GM10847 (cell line): Measurements from ENCODE around the gene ACP5.

Experiments
- POLR2A ChIP-seq: IDR thresholded peaks from 2 replicates; pipeline ENCODE4 v1.6.1; 2011; ENCODE audit not compliant: insufficient read length; ENCODE audit errors: extremely low read depth

Gene ACP5

DNA sequence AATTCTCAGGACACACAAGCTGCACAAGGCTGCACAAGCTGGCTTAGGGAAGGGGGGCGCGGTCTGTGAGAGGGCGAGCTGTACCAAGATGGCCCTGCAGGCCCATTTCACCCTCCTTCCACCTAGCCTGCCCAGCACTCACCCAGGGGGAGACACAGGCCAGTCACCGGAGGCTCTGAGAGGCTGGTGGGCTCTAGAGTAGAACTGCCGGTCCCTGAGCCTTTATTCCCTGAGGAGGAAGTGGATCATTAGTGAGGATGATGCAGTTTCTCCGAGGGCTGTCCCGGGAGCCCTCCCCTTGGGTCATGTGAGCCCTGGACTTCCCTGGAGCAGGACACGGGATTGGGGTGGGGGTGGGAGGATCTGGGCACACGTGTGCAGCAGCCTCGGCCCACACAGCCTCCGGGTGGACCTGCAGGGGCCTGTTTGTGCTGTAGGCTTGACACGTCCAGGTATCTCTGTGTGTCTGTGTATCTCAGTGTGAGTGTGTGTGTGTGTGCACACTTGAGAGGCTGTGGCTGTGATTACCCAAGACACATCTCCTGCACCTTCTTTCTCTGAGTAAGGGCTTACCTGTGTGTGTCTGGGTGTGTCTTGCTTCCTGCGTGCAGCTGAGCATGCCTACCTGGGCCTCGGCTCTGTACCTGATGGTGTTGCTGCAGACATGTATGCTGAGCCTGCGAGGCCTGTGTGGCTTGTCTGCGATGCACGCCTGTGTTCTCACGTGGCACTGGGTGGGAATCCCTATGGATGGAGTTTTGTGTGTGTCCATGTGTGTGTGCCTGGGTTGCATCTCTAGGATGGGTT is at the start of gene ACP5:
Gene ACP5 (minus strand): TSS at position 195 of the 807 bp plus-strand sequence. CDS start 328 bp downstream, outside the sequence.
- no peak for TF ChIP-seq POLR2A

DNA sequence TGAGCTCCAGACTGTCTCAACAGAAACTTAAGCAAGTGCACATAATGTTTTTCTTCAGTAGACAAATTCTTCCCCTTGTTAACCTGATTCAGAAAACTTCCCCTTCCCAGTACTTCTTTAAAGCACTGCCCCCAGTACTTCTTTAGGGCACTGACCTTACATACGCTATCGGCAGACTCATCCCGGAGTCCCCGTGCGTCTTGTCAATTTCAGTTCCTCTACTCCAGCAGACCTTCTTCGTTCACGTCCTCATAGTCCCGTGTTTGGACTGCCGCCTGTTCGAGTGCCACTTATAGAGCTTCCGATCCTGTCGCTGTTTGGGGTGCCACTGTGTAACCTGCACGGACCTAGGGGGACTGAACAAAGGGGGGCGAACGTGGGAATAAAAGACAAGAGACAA is 48.8 kb upstream of the ACP5 start:
- no peak for TF ChIP-seq POLR2A

DNA sequence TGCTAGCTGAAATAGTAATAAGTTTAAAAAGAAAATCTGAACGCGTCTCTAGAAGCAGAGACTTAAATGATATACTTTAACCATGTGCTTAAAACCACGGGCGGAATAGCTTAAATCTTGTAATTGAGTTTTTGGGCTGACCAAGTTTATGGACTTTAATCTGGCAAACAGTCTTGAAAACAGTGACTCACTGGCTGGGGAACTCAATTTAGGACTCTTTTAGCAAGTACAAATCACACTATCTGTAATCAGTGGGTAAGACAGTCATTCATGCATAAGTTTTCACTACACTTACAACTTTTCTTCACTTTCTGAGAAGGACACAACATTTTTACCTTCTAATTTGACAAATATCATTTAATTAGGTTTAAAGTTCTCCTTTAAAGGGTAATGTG is 46.6 kb upstream of the ACP5 start:
- TF ChIP-seq POLR2A, result no peak

DNA sequence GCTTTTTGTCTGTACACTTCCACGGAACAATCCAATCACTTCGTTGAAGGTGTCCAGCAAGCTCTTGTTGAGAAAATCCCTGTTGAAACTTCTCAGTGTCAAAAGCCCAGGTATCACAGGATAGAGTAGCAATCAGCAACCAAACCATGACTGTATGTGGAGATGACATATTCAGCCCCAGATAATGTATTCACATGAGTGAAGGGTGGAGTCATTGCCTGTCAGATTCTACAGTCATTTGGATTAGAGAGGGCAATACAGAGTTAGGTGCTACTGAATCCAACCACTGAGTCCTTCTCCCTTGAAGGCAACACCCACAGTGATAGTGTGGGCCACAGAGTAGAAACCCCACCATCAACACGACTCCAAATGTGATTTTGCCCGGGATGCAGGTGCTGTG is 43.1 kb upstream of the ACP5 start:
- TF ChIP-seq POLR2A, result no peak

DNA sequence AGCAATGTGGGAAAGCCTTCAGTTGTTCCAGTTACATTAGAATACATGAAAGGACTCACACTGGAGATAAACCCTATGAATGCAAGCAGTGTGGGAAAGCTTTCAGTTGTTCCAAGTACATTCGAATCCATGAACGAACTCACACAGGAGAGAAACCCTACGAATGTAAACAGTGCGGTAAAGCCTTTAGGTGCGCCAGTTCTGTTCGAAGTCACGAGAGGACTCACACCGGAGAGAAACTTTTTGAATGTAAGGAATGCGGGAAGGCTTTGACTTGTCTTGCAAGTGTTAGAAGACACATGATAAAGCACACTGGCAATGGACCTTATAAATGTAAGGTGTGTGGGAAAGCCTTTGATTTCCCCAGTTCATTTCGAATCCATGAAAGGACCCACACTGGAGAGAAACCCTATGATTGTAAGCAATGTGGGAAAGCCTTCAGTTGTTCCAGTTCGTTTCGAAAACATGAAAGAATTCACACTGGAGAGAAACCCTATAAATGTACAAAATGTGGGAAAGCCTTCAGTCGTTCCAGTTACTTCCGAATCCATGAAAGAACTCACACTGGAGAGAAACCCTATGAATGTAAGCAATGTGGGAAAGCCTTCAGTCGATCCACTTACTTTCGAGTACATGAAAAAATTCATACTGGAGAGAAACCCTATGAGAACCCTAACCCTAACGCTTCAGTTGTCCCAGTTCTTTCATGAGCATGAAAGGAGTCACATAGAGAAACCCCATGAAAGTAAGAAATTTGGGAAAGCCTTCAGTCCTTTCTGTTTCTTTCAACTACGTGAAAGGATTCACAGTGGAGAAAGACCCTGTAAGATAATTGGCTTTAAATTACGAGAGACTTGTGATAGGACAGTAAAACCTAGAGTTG is 40.0 kb upstream of the ACP5 start:
- no peak for TF ChIP-seq POLR2A

DNA sequence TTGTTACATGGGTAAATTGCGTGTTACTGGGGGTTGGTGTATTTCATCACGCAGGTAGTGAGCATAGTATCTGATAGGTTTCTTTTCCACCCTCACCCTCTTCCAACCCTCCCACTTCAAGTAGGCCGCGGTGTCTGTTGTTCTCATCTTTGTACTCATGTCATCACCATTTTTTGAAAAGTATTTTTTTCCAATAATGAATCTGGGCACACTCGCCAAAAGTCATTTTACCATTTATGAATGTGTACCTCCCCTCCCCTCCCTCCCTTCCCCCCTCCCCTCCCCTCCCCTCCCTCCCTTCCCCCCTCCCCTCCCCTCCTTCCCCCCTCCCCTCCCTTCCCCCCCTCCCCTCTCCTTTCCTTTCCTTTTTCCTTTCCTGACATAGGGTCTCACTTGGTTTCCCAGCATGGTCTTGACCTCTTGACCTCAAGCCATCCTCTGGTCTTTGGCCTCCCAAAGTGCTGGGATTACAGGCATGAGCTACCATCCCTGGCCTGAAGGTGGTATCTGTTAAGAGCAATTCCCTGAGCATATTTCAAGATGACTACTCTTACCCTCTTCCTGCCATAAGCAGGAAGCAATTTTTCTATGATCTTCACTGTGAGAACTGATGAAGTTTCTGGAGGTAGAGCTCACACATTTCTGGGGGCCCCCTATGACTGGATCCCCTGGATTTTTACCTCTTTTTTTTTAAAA is 35.5 kb upstream of the ACP5 start:
- no peak for TF ChIP-seq POLR2A

DNA sequence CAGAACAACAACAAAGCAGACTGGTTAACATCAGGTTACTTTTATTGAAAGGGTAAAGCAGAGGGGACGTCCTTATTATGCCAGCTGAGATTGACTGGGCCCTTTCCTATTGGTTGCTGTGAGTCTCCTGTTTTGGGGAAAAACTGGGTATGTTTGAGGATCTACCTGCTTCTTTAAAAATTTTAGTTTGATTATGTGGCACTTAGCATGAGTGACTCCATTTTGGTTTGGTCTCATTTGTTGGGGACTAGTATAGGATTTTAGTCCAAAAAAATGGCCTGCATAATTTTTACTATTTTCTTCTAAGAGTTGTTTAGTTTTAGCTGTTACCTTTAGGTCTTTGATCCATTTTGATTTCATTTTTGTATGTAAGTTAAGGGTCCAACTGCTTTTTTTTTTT is 34.3 kb upstream of the ACP5 start:
- TF ChIP-seq POLR2A, result no peak

DNA sequence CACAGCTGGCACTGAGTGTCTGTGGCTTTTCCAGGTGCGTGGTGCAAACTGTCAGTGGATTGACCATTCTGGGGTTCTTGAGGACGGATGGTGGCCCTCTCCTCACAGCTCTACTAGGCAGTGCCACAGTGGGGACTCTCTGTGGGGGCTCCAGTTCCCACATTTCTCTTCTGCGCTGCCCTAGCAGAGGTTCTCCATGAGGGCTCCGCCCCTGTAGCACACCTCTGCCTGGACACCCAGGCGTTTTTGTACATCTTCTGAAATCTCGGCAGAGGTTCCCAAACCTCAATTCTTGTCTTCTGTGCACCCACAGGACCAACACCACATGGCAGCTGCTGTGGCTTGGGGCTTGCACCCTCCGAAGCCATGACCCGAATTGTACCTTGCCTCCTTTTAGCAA is 29.0 kb upstream of the ACP5 start:
- no peak for TF ChIP-seq POLR2A

DNA sequence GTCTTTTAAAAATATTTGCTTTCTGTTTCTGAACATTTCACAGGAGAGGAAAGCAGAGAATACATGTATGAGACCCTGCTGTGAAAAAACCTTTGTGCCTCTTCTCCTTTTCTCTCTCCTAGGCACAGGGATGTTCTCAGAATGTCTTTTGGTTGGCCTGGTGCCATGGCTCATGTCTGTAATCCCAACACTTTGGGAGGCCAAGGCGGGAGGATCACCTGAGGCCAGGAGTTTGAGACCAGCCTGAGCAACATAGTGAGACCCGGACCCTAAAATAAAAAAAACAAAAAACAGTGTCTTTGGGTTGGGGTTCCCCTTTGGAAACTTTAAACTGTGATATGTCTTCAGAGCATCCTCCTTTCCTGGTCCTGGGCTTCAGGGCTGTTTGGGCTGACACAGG is 21.3 kb upstream of the ACP5 start:
- TF ChIP-seq POLR2A, result no peak

DNA sequence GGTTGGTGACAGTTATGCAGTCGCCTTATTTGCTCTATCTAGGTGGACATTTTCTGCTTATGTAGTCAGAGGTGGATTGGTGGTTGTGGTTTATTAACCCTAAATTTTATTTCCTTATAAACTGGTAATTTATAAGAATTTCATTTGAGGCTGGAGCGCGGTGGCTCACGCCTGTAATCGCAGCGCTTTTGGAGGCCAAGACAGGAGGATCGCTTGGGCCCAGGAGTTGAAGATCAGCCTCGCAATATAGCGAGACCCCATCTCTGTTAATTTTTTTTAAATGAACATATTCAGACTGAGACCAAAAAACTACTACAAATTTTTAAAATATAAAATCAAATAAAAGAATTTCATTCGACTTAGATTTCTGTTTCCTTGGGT is 20.6 kb upstream of the ACP5 start:
- no peak for TF ChIP-seq POLR2A

DNA sequence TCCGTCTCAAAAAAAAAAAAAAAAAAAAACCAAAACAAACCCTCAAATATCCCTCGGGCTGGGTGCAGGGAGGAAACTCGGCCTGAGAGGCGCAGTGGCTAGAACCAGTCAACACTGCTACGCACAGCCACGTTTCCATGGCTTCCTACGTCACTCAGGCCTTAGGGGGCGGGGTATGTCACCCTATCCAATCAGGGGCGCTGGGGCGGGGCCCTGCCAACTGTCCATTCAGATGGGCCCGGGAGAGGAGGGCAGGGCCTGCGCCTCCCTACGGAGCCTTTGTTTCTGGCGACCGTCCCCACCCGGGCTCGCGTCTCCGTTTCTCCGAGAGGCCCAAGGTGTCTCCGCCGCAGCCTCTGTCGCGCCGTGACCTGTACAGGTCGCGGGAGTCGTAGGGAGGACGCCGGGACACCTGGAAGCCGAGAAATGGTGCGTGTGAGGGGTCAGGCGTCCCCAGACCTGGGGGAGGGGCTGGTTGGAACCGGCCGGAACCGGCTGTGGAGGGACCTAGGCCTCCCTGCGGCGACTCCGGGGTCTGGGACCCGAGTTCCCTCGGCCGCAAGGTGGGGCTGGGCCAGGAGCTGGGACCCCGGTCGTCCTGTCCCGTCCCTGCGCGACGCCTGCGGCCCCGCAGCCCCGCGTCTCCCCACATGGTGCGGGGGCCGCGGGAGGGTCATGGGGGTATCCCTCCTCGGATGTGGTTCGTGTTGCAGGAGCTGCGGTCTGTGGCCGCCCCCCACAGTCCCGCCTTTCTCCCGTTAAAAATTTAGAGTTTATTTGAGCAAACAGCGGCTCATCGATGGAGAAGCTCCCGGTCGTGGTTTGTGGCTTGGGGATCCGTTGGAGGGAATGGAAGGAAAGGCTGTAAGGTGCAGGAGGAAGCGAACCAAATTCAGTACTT is 20.0 kb upstream of the ACP5 start, which contains the start of gene ZNF627:
Gene ZNF627 (plus strand): TSS at position 282 of the 901 bp plus-strand sequence. CDS start 145 bp downstream, at position 427.
- peak; percentile 92 for TF ChIP-seq POLR2A

DNA sequence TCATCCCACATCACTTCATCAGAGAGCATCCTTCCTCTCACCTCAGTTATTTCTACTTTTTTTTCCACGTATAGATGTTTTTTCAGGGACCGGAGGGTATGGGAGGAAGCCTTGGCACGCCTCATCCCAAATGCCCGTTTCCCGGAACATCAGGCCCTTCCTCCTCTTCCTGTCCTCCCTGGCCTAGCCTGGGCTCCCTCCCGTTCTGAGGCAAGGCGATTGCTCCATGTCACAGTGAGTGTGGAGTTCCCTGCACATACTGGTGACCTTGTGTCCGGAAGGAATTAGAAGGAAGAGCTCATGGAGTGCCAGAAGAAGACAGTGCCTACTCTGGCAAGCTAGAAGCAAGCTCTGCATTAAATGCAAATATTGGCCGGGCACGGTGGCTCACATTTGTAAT is 18.7 kb upstream of the ACP5 start:
- TF ChIP-seq POLR2A, result no peak

DNA sequence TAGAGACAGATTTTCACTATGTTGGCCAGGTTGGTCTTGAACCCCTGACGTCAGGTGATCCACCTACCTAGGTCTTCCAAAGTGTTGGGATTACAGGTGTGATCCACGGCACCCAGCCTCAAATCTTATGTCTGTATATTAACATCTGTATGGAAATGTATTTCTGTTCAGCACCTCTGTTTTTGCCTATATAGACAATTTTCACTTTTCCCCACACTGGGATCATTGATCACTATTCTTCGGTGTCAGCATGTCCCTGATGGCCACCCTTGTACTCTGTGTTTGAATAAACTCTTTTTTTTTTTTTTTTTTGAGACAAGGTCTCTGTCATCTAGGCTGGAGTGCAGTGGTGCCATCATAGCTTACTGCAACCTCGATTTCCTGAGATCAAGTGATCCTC is 16.6 kb upstream of the ACP5 start:
- TF ChIP-seq POLR2A, result no peak

DNA sequence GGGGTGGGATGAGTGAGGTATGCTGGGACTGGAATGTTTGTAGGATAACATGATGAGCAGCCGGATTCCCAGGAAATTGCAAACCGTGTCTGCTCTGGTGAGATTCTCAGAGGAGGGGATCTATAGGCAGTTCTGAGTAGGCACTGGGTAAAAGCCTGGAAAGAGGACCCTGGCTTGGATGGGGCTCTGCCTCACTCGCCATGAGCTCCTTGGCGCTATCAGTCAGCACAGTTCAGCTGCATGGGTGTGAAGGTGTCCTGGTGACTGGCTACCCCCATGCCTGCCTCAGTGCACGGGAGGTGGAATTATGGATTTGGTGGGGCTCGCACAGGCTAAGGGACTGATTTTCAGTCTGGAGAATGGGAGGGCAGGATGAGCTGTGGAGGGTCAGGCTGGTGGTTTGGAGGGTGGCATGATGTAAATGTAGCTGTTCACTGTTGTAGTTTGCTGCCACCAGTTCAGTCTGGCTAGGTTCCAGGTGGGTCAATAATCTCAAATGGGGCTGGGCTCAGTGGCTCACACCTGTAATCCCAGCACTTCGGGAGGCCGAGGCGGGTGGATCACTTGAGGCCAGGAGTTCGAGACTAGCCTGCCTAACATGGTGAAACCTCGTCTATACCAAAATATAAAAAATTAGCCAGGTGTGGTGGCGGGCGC is 10.7 kb upstream of the ACP5 start:
- no peak for TF ChIP-seq POLR2A

DNA sequence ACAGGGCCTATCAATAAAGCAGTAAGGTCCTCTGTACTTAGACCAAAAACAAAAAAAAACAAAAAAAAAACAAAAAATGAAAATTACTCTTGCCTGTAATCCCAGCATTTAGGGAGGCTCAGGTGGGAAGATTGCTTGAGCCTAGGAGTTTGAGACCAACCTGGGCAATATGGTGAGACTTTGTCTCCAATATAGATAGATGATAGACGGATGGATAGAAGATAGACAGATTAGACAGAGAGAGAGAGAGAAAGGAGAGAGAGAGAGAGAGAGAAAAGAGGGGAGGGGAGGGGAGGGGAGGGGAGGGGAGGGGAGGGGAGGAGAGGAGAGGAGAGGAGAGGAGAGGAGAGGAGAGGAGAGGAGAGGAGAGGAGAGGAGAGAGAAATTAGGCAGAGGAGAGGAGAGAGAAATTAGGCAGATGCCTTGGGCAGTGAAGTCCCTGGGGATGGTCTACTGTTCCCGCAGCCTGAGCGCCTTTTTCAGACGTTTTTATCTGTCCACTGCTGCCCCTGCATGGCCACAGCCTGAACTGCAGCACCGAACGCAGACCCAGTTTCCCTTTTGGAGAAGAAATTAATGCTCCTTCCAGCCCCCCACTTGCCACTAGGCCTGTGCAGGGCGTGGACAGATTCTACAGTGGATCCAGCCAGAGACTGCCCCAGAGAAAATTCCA is 10.0 kb upstream of the ACP5 start:
- TF ChIP-seq POLR2A, result no peak
